Upper lobe of left lung (tissue), 6 donors: ENCODE measurements around the gene STAT5B. TPM values are rescaled to one million over a fixed set of nuclear protein-coding genes. Genes with fewer than 3 reads are reported as not detected.
"Not testable (repeated sequence)": the region's sequence is repeated elsewhere in the genome, so short reads cannot be mapped to it uniquely, and the experiment has no call there.

ENCODE experiments used
- ATAC-seq, 2 donors: fragments of 200-7000 bp; cut with Tn5 transposase; one replicate each; pipeline ENCODE4 v1.9.1; 2022; ENCODE audit warnings: mild to moderate bottlenecking in 2 of 2, moderate library complexity in 2 of 2; ENCODE audit not compliant: low FRiP score in 2 of 2
- DNase-seq, 2 donors: peaks; one replicate each; pipeline ENCODE4 v3.0.0-alpha.2; 2019 to 2020
- H3K27ac ChIP-seq, 4 donors: fragments of 200-600 bp; sonication (generic); one replicate each; pipeline ENCODE4 v1.5.1; 2016 to 2019
- H3K27me3 ChIP-seq, 4 donors: fragments of 200-600 bp; sonication (generic); one replicate each; pipeline ENCODE4 v1.5.1; 2017 to 2019
- H3K36me3 ChIP-seq, 4 donors: fragments of 200-600 bp; sonication (generic); one replicate each; pipeline ENCODE4 v1.5.1; 2016 to 2019
- H3K4me1 ChIP-seq, 4 donors: fragments of 200-600 bp; sonication (generic); one replicate each; pipeline ENCODE4 v1.5.1; 2018 to 2019
- H3K4me3 ChIP-seq, 4 donors: fragments of 200-600 bp; sonication (generic); one replicate each; pipeline ENCODE4 v1.5.1; 2017 to 2019; ENCODE audit warnings: mild to moderate bottlenecking in 2 of 4, moderate library complexity in 1 of 4
- H3K9me3 ChIP-seq, 4 donors: fragments of 200-600 bp; sonication (generic); one replicate each; pipeline ENCODE4 v1.5.1; 2018 to 2019
- CTCF ChIP-seq, 6 experiments: fragments of 450-650 bp in 4 of 6; fragments of 200-600 bp in 2 of 6; sonication (generic) in 2 of 6; IDR thresholded peaks; one replicate each; pipeline ENCODE4 v1.5.1; 2016 to 2019; ENCODE audit warnings: antibody characterized with exemption in 6 of 6
- EP300 ChIP-seq, 4 donors: sonication (generic); formaldehyde crosslinking; IDR thresholded peaks; one replicate each; pipeline ENCODE4 v1.5.1; 2017; ENCODE audit warnings: antibody characterized with exemption in 4 of 4, control low read depth in 2 of 4
- POLR2A ChIP-seq, 4 donors: fragments of 450-650 bp; IDR thresholded peaks; one replicate each; pipeline ENCODE4 v1.5.1; 2016 to 2017; ENCODE audit warnings: antibody characterized with exemption in 4 of 4, mild to moderate bottlenecking in 2 of 4
- POLR2AphosphoS5 ChIP-seq, 2 donors: sonication (generic); formaldehyde crosslinking; IDR thresholded peaks; one replicate each; pipeline ENCODE4 v1.5.1; 2017; ENCODE audit warnings: antibody characterized with exemption in 2 of 2
- WGBS, 2 donors: methylation state at CpG; one replicate each; pipeline ENCODE4 v1.1.5; 2017 to 2018; 5-methylcytosine and 5-hydroxymethylcytosine counted together
- total RNA-seq, 6 donors: library from RNA; depleted of rRNA in 4 of 6; stranded (reverse); fragments of >200 nt in 4 of 6; gene quantifications; one replicate each; pipeline versions ENCODE4 v1.1.0 to v1.2.1, GENCODE V29; 2016 to 2021
- donor health status: DM: no; HTN: no; CAD: no; lungs with moderate emphysema.
- donor health status: DM: no; HTN: yes; CAD: no; lungs with severe emphysema.

The STAT5B gene
- total RNA-seq, 6 donors from 2014 or later, result 48.6 to 115 (median 66.3) TPM

GRCh38 chr17:42307362-42307927, 31.3 kb upstream of the STAT5B start:
- DNase-seq, result no peak

GRCh38 chr17:42306385-42306667, 30.1 kb upstream of the STAT5B start:
- peak in 1 of 2 donors; percentile 68 for DNase-seq

More at GRCh38 chr17:42307362-42307927, 31.3 kb upstream of the STAT5B start:
- ATAC-seq, result no peak
- Histone ChIP-seq H3K4me1 (peaks cover 17 to 20% (median 20%) of the 10 kb centered on the region in 4 donors), H3K9me3 (no peaks in the 10 kb centered on the region), H3K27ac (no peak overlapping the region), H3K4me3 (no peak overlapping the region), H3K36me3 (peaks cover 13 to 90% (median 71%) of the 10 kb centered on the region in 4 donors), H3K27me3 (no peaks in the 10 kb centered on the region)
- TF ChIP-seq CTCF (IDR thresholded peaks at IDR 0.05), result no peak
- TF ChIP-seq EP300 (IDR thresholded peaks at IDR 0.05), result no peak
- TF ChIP-seq POLR2AphosphoS5 (IDR thresholded peaks at IDR 0.05), result no peak
- no peak for TF ChIP-seq POLR2A (IDR thresholded peaks at IDR 0.05)
- 93 to 95% methylated on average over 15 to 19 of the region's 19 CpGs for WGBS, 2 donors

GRCh38 chr17:42305543-42306384, 29.6 kb upstream of the STAT5B start:
- H3K4me1 ChIP-seq, result peaks cover under 1 to 6% (median 3%) of the 10 kb centered on the region in 4 donors
- H3K27me3 ChIP-seq, result no peaks in the 10 kb centered on the region
- no peak overlapping the region for H3K27ac ChIP-seq
- DNase-seq, result no peak
- TF ChIP-seq POLR2A (IDR thresholded peaks at IDR 0.05), result no peak
- no peak for TF ChIP-seq EP300 (IDR thresholded peaks at IDR 0.05)
- no peak for TF ChIP-seq POLR2AphosphoS5 (IDR thresholded peaks at IDR 0.05)
- TF ChIP-seq CTCF (IDR thresholded peaks at IDR 0.05), result no peak
- H3K4me3 ChIP-seq, result no peak overlapping the region
- ATAC-seq, result no peak
- H3K36me3 ChIP-seq, result peaks cover 19 to 99% (median 85%) of the 10 kb centered on the region in 4 donors
- WGBS, 2 donors, result 86% methylated on average over 11 to 12 of the region's 18 CpGs
- H3K9me3 ChIP-seq, result no peaks in the 10 kb centered on the region

More at GRCh38 chr17:42306385-42306667, 30.1 kb upstream of the STAT5B start:
- WGBS, 2 donors, result 100% methylated on average over 2 to 4 of the region's 5 CpGs
- Histone ChIP-seq H3K4me1 (peaks cover 6 to 11% (median 9%) of the 10 kb centered on the region in 4 donors), H3K27ac (no peak overlapping the region), H3K9me3 (no peaks in the 10 kb centered on the region), H3K36me3 (peaks cover 16 to 99% (median 82%) of the 10 kb centered on the region in 4 donors), H3K4me3 (no peak overlapping the region), H3K27me3 (no peaks in the 10 kb centered on the region)
- no peak for ATAC-seq
- TF ChIP-seq CTCF (IDR thresholded peaks at IDR 0.05) (no peak), EP300 (IDR thresholded peaks at IDR 0.05) (no peak), POLR2AphosphoS5 (IDR thresholded peaks at IDR 0.05) (no peak)

GRCh38 chr17:42305031-42305330, 28.8 kb upstream of the STAT5B start:
- WGBS, 2 donors, result 97 to 98% methylated on average over 6 of the region's 6 CpGs
- peaks cover 19 to 96% (median 80%) of the 10 kb centered on the region in 4 donors for H3K36me3 ChIP-seq
- not testable (repeated sequence) for DNase-seq, H3K27me3 ChIP-seq, H3K27ac ChIP-seq, H3K4me3 ChIP-seq, H3K9me3 ChIP-seq, H3K4me1 ChIP-seq, ATAC-seq

GRCh38 chr17:42304187-42305030, 28.2 kb upstream of the STAT5B start:
- ATAC-seq (no peak), DNase-seq (no peak)
- Histone ChIP-seq H3K4me1 (peaks cover 0 to 1% (median 0%) of the 10 kb centered on the region in 4 donors), H3K9me3 (no peaks in the 10 kb centered on the region), H3K36me3 (peaks cover 19 to 93% (median 80%) of the 10 kb centered on the region in 4 donors), H3K27ac (no peak overlapping the region), H3K27me3 (no peaks in the 10 kb centered on the region), H3K4me3 (no peak overlapping the region)
- WGBS, 2 donors, result 95 to 97% methylated on average over 8 to 16 of the region's 16 CpGs
- TF ChIP-seq CTCF (IDR thresholded peaks at IDR 0.05) (no peak), POLR2AphosphoS5 (IDR thresholded peaks at IDR 0.05) (no peak), EP300 (IDR thresholded peaks at IDR 0.05) (no peak), POLR2A (IDR thresholded peaks at IDR 0.05) (no peak)
